ENCODE data around the gene SCN1B.
A peak's percentile ranks its signal among the peaks of the same experiment; 100 is the strongest.
"Not testable (repeated sequence)": the region's sequence is repeated elsewhere in the genome, so short reads cannot be mapped to it uniquely, and the experiment has no call there.

The SCN1B gene

DNA sequence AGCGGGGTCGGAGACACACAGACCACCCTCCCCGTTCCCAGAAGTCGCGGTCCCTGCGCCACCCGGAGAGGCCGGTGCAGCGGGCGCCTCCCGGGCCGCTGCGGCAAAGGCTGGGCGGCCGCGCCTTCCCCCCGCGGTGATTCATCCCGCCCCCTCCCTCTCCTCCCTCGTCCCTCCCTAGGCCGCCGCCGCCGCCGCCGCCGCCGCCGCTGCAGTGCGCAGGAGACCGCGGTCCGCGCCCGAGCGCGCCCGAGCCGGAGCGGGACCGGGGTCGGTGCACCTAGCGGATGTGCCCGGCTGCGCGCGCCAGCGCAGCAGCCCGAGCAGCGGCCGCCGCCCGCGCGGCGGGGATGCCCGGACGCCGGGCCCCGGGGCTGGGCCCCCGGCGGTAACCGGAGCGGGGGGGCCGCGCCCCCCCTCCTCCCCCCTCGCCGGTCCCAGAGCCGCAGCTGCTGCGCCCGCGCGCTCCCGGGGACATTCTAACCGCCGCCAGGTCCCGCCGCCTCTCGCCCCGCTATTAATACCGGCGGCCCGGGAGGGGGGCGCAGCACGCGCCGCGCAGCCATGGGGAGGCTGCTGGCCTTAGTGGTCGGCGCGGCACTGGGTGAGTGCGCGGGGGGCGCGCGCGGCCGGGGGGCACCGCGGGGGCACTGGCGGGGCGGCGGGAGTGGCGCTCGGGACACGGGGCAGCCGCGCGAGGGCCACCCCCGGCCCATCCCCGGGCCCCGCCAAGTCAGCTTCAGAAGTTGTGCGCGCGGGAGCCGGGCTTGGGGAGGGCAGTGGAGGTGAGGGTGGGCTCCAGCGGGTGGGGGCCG lies at the start of gene SCN1B:
Gene SCN1B (plus strand): TSS at position 214 of the 815 bp plus-strand sequence. CDS start 351 bp downstream, at position 565.
- DNase-seq = peak; percentile 60
- in situ Hi-C loops (cut with HindIII; ENCODE audit: low pct_ligation_motif_present, low pct_unique_long_range_greater_than_20kb, low sequenced_read_pairs) = no loop called here

DNA sequence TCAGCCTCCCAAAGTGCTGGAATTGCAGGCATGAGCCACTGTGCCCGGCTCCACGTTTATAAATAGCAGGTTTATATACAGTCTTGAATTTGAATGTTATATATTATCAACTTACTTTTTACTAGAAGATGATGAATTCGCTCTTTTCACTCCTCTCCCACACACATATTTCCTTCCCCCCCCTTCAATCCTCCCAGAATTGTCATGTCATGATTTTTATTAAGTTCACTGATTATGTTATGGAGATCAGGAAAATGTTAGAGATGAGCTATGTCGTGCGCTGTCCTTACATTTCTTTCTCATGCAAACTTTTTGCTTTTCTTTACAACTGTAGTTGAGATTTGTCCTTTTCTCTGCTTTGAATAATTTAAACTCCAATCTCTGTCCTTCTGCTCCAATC lies 48.0 kb upstream of the SCN1B start:
- no peak for DNase-seq
- in situ Hi-C loops (cut with HindIII; ENCODE audit: low pct_ligation_motif_present, low pct_unique_long_range_greater_than_20kb, low sequenced_read_pairs) = no loop called here

DNA sequence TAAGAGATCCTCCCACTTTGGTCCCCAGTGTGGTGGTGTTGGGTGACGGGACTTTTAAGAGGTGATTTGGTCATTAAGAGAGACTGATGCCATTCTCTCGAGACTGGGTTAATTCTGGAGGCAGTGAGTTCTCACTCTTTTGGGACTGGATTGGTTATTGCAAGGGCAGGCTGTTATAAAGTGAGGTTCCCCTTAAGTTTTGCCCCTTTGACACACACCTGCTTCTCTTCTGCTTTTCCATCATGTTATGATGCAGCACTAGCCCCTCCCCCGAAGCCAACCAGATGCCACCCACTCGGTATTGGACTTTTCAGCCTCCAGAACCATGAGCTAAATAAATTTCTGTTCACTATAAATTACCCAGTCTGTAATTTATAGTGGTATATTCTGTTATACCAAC lies 46.5 kb upstream of the SCN1B start:
- DNase-seq = no peak
- in situ Hi-C loops (cut with HindIII; ENCODE audit: low pct_ligation_motif_present, low pct_unique_long_range_greater_than_20kb, low sequenced_read_pairs) = no loop called here

DNA sequence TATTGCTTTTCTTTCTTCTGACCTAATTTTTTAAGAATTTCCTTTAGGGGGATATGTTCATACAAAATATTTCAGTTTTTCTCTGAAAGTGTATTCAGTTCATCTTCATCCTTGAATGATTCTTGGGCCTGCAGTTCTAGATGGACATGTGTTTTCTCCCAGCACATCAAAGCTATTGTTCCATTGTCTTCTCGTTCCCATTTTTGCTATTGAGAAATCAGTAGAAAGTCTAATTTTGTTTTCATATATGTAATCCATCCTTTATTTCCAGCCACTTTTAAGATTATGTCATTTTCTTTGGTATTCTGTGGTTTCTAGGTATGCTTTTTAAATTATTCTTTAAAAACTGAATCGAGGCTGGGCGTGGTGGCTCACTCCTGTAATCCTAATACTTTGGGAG lies 46.0 kb upstream of the SCN1B start:
- in situ Hi-C loops (cut with HindIII; ENCODE audit: low pct_ligation_motif_present, low pct_unique_long_range_greater_than_20kb, low sequenced_read_pairs) = no loop called here
- no peak for DNase-seq

DNA sequence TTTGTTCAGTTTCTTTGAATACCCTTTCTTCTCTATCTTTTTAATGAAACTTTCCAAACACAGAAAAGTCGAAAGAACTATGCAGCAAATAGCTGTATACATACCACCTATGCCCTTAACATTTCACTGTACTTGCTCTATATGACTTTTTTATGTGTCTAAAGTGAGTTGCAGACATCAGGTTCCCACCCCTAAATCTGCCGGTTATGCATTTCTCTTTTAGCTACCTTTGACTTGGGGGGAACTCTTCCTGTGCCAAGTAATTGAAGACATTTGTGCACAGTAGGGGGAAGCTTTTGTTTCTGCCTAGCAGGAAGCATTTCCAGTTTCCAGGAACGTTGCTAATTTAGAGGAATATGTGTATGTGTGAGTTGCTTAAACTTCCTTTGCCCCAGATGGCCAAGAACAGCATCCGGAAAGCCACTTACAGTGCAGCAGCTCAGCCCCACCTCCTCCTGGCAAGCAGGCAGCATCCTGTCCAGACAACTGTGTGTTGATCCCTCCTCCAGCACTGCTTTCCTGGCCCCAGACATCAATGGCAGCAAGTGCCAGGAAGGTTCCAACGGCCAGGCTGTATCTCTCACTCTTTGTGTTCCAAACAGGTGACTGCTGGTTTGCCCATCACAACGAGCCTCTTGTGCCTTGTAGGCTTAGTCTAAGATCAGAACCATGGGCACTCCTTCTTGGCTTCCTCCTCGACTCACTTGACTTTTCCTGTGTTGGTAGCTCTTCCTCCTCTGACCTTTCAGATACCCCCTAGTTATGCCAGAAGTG lies 44.8 kb upstream of the SCN1B start:
- DNase-seq = no peak
- in situ Hi-C loops (cut with HindIII; ENCODE audit: low pct_ligation_motif_present, low pct_unique_long_range_greater_than_20kb, low sequenced_read_pairs) = no loop called here

DNA sequence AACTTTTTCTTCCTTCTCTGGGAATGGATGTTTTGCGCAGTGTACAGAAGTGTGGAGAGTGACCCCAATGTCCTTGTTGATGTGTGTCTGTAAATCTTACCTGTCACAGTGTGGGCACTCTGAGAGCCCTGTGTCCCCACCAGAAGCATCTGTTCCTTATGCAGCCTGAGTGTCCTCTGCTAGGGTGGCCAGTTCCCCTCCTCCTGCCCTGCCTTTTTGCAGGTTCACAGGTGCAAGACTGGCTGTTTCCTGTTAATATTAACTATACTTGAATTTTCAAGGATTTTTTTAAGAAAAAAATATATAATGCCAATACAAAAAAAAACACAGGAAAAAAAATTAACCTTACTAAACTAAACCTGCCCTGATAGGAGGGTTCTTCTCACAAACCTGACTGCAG lies 42.2 kb upstream of the SCN1B start:
- DNase-seq = no peak
- in situ Hi-C loops (cut with HindIII; ENCODE audit: low pct_ligation_motif_present, low pct_unique_long_range_greater_than_20kb, low sequenced_read_pairs) = no loop called here

DNA sequence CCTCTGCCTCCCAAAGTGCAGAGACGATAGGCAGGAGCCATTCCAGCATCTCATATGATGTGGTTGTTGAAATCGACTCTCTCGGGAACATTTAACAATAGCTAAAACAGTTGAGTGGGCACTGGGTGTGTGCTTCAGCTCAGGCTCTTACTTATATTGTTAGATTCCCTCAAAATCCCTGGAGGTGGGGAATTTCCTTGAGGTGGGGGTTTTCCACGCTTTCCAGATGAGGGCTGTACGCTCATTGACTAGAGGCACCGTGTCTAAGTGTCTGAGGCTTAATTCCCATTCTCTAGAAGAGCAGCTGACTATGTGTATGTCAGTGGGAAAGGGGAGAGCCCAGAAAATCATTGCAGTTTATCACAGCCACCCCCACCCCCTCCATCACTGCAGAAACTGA lies 41.0 kb upstream of the SCN1B start:
- in situ Hi-C loops (cut with HindIII; ENCODE audit: low pct_ligation_motif_present, low pct_unique_long_range_greater_than_20kb, low sequenced_read_pairs) = no loop called here
- no peak for DNase-seq

DNA sequence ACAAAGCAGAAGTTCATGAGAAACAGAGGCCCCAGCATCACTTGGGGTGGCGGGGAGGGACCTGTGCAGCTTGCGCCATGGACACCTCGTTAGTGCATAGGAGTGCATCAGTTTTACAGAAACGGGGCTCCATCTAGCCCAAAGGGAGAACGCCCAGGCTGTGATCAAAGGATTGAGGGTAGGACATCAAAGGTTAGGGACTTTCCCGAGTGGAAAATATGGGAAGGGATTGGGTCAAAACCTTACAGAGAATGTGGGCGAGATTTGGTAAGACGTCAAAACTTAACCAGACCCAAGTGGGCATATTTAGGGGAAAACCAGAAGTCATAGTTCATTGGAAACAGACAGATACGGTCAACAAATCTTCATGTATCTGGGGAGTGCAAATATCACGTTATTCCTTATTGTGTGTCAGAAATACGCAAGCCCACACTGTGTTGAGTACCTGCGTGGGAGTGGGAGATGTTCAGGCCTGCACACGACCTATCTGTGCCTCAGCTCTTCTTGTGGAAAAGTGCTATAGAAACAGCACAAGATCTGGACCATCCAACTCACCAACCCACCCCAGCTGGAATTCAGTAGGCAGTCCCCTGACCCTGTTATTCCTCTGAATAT lies 39.6 kb upstream of the SCN1B start:
- in situ Hi-C loops (cut with HindIII; ENCODE audit: low pct_ligation_motif_present, low pct_unique_long_range_greater_than_20kb, low sequenced_read_pairs) = no loop called here
- DNase-seq = no peak

DNA sequence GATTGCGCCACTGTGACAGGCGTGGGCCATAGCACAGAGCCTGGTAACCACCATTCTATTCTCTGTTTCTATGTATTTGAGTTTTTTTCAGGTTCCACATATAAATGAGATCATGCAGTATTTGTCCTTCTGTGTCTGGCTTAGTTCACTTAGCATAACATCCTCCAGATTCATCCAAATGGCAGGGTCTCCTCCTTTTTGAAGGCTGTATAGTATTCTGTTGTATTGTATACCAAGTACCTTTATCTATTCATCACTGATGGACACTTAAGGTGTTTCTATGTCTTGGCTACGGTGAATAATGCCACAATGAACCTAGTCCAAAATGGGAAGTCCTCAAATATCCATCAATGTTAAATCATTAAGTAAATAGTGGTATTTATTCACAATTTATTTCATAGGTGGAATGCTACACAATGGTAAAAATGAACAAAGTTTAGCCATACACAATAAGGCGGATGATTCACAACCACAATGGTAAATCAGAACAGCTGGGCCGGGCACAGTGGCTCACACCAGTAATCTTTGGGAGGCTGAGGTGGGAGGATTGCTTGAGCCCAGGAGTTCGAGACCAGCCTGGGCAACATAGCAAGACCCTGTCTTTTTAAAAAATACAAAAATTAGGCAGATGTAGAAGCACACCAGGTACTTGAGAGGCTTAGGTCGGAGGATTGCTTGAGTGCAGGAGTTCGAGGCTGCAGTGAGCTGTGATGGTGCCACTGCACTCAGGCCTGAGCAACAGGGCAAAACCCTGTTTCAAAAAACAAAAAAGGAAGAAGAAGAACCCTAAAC lies 38.5 kb upstream of the SCN1B start:
- in situ Hi-C loops (cut with HindIII; ENCODE audit: low pct_ligation_motif_present, low pct_unique_long_range_greater_than_20kb, low sequenced_read_pairs) = no loop called here
- DNase-seq = no peak

DNA sequence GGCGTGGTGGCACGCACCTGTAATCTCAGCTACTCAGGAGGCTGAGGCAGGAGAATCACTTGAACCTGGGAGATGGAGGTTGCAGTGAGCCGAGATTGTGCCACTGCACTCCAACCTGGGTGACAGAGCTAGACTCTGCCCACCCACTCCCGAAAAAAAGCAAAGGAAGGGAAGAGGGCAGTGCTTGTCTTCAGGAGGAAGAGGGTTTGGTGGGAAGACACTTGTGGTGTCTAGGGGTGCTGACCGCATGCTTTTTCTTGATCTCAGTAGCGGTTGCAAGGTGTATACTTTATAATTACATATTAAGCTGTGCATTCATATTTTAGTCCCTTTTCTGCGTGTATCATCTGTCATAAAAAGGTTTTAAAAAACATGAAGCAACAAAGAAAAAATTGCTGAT lies 37.7 kb upstream of the SCN1B start:
- DNase-seq; in situ Hi-C loops (cut with HindIII; ENCODE audit: low pct_ligation_motif_present, low pct_unique_long_range_greater_than_20kb, low sequenced_read_pairs): not testable (repeated sequence)

DNA sequence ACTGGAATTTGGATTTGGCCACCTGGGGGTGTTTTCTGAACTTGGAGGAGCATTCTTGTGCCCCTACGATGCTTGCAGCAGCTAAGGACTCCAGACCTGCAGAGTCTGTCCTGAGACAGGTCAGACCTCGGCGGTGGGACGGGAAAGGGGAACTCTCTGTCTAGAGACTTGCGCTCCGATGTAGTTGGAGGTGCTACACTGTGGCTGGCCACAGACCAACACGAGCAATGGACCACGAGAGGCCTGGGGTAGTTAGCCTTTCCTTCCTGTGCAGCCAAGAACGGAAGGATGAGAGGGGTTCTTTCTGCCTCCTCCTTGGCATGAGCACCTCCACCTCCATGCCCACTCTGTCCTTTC lies 36.0 kb upstream of the SCN1B start:
- in situ Hi-C loops (cut with HindIII; ENCODE audit: low pct_ligation_motif_present, low pct_unique_long_range_greater_than_20kb, low sequenced_read_pairs) = no loop called here

DNA sequence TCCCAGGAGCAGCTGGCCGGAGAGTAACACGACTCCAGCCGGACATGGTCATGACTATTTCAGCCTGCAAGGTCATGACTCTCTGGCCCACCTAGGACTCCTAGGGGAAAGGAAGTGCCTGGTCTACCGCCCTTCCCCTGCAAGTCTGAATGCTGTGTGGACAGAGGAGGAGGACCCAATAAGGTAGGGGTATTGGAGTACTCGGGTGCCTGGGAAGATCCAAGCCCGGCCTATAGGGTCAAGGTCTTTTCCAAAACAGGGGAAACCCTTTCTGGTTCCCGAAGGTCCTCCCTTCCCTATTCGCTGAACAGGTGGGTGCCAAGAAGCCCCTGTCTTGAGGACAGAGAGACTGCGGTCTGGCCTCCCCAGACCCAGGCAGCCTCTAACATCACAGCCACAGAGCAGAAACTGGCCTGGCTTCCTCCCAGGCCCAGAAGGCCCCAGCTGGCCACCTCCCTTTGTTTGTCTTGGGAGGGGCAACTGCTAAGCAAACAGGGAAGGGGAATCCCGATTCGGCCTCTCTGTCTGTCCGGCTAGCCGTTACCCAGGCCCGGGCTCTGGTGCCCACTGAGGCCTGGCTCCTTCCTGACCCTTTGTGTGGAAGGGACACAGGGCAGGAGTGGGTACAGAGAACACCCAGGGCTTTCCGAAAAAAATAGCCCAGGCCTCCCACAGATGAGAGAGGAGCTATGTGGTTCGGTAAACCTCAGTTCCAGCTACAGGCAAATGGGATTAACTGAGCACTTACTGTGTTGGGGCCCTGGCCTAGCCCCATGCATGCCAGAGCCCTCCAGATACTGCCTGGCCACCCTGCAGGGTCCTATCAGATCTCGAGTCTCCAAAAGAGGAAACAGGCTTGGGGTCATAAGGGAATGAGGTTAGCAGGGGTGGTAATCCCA lies 35.4 kb upstream of the SCN1B start:
- in situ Hi-C loops (cut with HindIII; ENCODE audit: low pct_ligation_motif_present, low pct_unique_long_range_greater_than_20kb, low sequenced_read_pairs) = no loop called here
- no peak for DNase-seq

More for the DNA sequence above, 36.0 kb upstream of the SCN1B start:
- DNase-seq = no peak

DNA sequence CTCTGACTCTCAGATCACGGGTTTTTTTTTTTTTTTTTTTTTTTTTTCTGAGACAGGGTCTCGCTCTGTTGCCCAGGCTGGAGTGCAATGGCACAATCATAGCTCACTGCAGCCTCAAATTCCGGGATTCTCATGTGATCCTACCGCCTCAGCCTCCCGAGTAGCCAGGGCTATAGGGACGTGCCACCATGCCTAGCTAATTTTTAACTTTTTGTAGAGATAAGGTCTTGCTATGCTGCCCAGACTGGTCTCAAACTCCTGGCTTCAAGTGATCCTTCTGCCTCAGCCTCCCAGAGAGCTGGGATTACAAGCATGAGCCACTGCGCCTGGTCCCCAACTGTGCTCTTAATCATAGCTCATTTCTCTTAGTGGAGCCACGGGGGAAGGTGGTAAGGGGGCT lies 34.7 kb upstream of the SCN1B start:
- DNase-seq = no peak
- in situ Hi-C loops (cut with HindIII; ENCODE audit: low pct_ligation_motif_present, low pct_unique_long_range_greater_than_20kb, low sequenced_read_pairs) = no loop called here

DNA sequence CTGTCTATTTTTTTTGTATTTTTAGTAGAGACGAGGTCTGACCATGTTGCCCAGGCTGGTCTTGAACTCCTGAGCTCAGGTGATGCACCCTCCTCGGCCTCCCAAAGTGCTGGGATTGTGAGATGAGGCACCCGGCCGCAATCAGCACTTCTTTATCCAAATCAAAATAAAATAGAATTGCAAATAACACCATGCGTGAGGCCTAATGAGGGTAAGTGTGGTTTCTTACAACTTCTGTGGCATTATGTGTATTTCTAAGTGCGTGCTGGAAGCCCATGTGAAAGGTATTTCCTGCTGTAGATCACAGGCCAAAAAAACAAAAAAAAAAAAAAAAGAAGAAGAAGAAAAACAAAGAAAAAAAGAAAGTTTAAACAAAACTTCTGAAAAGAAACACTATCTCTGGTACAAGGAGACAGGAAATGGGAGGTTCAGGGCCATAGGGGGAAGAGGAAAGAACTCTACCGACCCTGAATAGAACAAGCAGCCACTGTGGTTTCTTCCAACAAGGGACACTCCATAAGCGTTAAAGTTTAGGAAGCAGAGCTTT lies 33.1 kb upstream of the SCN1B start:
- in situ Hi-C loops (cut with HindIII; ENCODE audit: low pct_ligation_motif_present, low pct_unique_long_range_greater_than_20kb, low sequenced_read_pairs) = no loop called here
- DNase-seq = no peak

DNA sequence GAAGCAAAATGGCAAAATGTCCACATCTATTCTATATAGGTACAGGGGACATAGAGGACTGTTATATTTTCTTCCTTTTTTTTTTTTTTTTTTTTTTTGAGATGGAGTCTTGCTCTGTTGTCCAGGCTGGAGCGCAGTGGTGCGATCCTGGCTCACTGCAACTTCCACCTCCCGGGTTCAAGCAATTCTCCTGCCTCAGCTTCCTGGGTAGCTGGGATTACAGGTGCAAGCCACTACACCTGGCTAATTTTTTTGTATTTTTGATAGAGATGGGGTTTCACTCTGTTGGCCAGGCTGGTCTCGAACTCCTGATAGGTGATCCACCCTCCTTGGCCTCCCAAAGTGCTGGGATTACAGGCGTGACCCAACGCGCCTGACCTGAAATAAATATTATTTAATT lies 32.0 kb upstream of the SCN1B start:
- DNase-seq; in situ Hi-C loops (cut with HindIII; ENCODE audit: low pct_ligation_motif_present, low pct_unique_long_range_greater_than_20kb, low sequenced_read_pairs): not testable (repeated sequence)

DNA sequence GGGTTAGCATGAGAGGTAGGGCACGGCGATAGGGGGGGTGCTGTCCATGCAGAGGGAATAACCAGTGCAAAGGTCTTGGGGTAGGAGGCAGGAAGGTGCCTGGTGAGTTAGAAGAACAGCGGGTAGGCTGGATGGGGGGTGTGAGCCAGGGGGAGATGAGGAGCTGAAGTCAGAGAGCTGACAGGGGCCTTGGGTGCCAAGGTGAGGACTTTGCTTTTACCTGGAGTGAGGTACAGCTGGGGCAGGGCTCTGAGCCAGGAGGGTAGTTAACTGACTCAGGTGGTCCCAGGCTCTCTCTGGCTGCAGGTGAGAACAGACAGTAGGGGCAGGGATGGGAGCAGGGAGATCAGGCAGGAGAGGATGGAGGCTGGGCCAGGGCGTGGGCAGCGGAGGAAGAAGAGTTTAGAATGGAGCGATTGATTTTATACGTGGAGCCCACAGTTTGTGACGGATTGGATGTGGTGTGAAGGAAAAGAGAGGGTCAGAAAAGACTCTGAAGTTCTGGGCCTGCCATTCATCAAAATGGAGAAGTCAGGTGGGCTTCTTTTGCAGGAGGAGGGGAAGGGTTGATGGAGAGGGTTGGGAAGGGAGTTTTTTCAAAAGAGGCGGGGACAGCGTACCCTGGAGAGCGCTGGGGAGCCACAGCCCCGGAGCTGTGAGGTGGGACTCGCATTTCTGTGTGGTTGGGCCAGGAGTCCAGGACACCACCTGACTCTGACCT lies 31.3 kb upstream of the SCN1B start:
- in situ Hi-C loops (cut with HindIII; ENCODE audit: low pct_ligation_motif_present, low pct_unique_long_range_greater_than_20kb, low sequenced_read_pairs) = no loop called here
- no peak for DNase-seq

All from ACHN (cell line).